GM18505 (cell line): ENCODE data around the gene FHIT.

Experiments
- ATAC-seq: cut with Tn5 transposase; IDR thresholded peaks from one replicate; pipeline ENCODE4 v1.9.1; 2021; ENCODE audit not compliant: unreplicated experiment
- POLR2A ChIP-seq: IDR thresholded peaks from 4 replicates; pipeline ENCODE4 v1.6.1; 2011; ENCODE audit warnings: borderline replicate concordance; ENCODE audit not compliant: insufficient read depth, insufficient read length; ENCODE audit errors: extremely low read depth

Gene FHIT

DNA sequence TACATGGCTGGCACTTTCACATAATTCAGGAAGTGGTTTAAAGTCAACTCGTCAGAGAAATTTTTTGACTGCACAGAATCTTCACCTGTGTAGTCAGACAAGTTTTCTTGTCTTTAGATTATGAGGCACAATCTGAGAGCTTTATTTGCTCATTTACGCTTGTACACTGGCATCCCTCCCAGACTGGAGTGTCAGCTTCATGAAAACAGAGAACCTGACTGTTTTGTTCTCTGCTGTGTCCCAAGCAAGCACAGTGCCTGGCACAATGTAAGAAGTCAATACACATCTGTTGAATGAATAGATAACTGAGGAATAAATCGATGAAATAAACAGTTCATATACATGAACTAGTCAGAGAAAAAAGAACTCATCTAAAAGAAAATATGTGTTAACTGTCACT is 1355.3 kb downstream of the FHIT start:
- TF ChIP-seq POLR2A: no peak
- no peak for ATAC-seq

DNA sequence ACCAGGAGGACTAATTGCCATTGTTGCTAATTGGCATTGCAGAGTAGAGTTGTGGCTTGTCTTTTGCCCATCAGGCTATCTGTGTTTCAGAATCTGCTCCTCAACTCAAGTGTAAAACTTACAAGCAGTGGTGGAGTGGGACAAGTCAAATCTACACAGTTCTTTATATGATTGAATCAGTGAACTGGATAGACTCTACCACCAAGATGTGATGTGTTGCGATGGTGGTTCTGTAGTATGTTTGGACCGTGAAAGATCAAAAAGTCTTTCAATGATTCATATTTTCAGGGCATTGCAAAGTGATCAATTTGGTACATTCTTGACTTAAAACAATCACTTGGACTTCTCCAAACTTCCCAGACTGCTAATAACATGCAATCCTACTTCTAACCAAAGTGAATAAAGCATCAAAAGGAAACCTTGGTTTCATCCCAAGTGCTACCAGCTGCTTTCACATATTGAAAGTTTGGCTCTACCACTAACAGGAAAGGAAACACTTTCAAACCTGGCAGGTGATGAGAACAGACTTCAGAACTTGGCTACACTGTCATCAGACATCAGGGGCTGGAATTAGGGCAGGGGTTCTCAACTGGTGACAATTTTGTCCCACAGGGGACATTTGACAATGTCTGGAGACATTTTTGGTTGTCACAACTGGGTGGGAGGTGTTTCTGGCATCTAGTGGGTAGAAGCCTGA is 1356.7 kb downstream of the FHIT start:
- ATAC-seq: no peak

DNA sequence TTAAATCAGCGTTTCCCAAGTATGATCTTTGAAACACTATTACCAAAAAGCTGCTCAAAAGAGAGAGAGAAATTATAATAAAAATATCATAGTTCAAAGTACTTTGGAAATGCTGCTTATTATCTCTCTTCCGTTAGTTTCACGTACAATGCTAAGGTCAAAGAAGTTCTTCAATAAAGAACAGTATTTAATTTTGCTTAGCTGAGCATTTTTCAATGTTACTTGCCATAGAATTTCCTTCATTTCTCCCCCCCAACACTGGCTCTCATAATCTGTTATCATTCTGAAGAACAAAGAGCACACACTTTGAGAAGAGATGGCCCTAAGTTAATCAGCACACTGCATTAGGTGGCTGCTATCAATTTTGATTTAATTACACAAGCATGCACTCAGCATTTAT is 1360.6 kb downstream of the FHIT start:
- ATAC-seq: no peak
- TF ChIP-seq POLR2A: no peak

More for the DNA sequence above, 1356.7 kb downstream of the FHIT start:
- TF ChIP-seq POLR2A: no peak

DNA sequence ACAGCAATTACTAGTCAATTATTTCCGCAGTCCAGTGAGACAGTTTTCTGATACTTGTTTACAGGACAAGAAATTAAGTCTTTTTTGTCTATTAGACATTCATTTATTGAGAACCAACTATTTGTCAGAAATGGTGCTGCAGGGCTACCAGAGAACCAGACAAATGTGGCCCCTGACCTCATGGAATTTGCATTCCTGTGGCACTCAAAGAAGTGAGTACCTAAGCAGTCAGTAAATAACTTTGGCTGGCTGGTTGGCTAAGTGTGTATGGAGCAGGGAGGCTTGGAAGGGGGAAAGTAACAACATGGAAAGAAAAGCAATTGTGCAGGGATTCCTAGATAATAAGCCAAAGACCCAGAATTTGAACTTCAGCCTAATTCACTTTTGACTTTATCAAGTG is 1364.5 kb downstream of the FHIT start:
- no peak for ATAC-seq
- TF ChIP-seq POLR2A: no peak

DNA sequence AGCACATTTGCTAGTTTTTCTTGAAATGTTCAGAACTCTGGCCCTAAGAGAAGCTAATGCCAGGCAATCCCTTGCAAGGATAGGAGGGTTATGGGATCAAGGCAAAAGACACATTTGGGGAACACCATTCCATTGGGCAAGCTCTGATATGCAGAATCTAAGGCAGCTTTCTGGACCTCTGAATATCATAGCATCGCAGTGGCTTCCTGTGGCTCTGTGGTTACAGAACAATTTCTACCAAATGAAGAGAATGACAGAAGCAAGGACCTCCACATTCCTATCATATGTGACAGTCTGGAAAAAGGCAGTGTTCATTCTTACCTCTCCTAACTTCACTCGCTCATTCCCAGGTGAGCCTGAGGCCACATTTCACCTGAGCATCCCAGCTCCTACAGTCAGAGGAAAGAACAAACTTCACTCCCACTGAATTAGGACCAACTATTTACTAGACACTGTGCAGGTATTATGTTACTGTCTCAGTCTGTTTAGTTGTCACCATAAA is 1365.3 kb downstream of the FHIT start:
- ATAC-seq: no peak
- no peak for TF ChIP-seq POLR2A

DNA sequence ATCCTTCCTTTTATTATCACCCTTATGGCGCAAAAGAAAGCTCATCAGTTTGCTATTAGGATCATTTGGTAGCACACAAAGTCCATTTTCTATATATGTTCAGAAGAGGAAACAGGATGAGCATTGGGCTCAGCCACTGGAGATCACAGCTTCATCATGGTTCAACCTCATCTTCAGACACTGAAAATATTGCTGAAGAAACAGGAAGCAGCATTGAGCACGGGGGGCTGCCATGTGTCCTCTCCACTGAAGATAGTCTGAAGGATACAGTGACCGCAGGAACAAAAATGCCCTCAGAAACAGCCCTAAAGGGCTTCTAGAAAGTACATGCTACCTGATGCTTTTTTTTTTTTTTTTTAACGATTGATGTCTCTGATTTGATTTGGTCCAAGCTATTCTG is 1366.2 kb downstream of the FHIT start:
- no peak for TF ChIP-seq POLR2A
- ATAC-seq: no peak

DNA sequence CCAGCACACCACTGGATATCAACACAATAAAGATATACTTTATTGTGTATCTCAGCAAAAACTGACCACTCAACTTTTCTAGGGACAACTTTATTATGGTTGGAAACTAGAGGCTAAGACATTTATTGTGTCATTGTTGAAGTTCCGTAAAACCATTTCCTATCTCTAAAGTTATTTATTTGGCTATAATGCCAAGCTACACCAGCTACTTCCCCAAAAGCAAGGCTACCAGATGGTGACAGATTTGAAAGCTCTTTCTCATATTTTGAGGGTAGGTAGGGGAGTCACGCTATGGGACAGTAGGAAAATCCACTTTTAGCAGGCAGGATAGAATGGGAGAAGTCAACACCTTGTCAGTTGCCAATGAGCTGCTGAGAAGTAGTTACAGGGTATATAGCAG is 1366.8 kb downstream of the FHIT start:
- no peak for TF ChIP-seq POLR2A
- ATAC-seq: no peak

DNA sequence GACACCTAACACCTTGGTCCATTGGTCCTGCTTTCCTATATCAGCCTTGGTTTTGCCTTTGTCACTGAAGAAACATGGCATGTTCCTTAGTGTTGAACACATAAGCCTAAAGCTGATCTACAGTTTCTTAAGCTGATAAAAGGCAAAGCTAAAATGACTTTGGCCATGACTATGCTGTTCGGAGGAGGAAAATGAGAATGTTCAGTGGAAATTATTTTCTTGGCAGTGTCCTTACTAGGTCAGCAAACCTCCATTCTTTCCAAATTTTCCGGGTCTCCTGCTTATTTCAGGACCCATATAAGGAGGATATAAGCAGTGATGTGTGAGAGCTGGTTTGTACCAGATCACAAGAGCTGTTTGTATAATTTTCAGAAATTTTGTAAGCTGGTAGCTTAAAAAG is 1368.5 kb downstream of the FHIT start:
- no peak for TF ChIP-seq POLR2A
- ATAC-seq: no peak

DNA sequence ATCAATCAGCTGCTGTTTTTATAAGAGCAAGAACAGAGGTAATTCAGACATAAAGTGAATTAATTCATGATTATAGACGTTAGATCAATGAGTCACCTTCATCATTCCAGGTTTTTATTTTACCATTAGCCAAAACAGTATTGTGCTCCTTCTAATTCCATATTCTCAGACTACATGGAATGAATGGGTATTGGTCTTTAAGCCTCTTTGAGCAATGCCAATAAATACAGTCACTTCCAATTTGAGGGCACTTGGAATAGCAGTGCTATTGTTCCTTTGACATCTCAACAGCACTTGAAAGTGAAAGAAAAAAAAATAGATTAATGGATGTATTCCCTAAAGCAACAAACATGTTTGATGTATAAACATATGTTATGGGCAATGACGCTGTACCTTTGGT is 1370.5 kb downstream of the FHIT start:
- TF ChIP-seq POLR2A: no peak
- ATAC-seq: no peak

DNA sequence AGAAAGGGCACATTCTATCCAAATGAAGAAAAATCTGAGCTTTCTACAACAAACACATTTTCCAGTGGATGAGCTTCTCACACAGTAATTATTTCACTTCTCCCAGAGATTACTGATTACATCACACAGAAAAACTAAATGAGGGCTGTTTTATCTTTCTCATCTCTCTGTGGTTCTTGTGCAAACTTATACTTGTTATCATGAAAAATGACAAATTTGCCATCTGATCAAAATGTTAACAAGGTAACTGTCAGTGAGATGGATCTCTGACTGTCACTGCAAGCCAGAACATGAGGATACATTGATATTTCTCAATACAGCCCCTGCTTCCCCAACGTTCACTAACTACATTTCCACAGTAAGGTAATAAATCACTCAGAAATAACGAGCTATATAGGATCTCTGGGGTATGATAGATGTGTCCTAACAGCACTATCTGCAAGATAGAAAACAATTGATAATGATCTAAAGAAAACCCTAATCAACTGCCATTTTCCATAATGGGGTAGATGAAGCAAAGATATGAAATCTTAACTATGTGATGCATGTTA is 1372.1 kb downstream of the FHIT start:
- no peak for ATAC-seq
- no peak for TF ChIP-seq POLR2A

DNA sequence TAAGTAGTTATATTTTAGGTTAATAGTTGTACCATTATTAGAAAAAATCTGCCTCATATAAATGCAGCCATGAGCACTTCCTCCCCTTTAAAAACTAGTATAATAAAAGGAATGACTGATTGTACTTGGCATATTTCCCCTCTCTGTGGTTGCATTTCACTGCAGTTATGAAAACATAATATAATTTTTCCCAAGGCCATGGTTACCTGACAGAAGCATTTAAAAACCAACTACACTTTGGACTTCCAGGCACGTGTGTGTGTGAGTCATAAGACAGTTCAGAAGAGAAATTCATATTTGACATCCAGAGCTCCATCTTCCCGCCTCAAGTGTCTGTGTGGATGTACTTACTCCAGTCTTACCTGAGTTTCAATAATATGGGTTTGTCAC is 1373.2 kb downstream of the FHIT start:
- ATAC-seq: no peak
- no peak for TF ChIP-seq POLR2A

DNA sequence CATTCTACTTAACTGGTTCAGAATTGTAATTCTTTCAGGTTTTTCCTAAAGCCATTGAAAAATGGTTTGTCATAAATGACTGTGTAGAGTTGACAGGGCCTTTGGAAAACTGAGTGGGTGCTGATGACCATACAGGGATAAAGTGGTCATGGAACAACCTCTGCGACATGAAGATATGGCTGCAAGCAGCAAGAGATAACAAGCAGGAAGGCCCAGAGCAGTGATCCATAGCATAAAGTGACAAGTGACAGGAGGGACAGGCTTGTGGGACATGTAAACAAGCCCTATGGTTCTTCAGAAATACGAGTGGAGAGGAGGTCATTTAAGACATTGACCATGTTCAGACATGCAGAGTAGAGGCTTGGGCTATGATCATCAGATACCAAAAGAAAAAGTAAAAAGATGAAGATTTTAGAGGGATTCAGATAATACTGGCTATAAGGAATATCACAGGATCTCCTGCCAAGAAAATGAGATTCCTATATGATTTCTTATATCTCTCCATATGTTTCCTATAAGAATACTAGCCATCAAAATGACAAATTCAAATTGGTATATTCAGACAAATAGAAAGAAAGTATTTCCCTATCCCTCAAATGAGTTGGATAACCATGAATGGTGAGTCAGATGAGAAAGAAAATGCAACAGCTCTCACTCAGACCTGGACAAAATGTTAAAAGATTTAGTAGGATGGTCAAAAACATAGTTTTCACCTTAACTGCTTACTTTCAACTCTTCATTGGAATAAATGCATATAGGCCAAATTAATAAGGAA is 1373.8 kb downstream of the FHIT start:
- no peak for TF ChIP-seq POLR2A
- no peak for ATAC-seq

DNA sequence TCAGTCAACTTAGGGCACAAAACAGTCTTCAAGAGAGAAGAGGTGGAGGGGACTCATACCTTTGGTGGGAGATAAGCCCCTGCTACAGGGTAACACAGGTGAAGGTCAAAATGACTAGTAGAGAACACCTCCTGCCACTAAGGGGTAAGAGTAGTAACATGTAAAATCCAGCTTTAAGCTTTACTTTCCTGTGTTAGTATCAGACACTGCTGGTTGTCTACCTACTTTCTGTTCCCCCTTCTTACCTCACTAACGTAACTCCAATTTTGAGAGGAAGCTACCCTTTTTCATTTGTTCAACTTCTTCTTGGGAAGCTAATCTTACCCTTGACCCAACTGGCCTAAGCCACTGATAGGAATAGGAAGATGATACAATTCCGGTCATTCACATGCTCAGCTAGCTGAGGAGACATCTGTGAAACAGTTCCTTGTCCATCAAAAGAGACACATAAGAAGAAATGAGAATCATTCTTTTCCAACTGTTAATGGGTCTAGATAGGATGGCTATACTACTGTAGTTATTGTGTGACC is 1374.7 kb downstream of the FHIT start:
- no peak for TF ChIP-seq POLR2A
- no peak for ATAC-seq
